Activated CD8-positive, alpha-beta memory T cell treated with anti-CD3 and anti-CD28 coated beads for 4 hours (primary cell): ENCODE data around the gene FICD.

Experiments
- DNase-seq, 2 donors: peaks; one replicate each; pipeline ENCODE4 v3.0.0-alpha.2; 2020; ENCODE audit warnings: low read depth in 2 of 2

FICD gene

DNA sequence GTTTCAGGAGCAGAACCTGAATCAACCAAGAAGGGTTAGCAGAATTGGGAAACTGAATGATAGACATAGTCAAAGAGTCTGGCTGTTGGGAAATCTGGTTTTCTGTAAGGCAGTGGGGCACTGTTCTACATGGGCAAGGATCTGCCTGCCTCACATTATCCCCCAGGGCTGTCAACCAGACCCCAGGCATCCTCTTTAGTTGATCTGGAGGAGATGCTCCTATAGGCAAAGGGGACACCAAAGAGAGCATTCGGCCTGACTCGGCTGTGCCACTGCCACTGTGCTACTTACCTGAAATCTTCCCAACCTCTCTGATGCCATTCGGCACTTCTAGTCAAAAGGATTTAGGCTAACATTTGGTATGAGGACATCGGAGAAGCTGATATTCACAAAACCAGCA is 51.4 kb downstream of the FICD start:
- DNase-seq = no peak

DNA sequence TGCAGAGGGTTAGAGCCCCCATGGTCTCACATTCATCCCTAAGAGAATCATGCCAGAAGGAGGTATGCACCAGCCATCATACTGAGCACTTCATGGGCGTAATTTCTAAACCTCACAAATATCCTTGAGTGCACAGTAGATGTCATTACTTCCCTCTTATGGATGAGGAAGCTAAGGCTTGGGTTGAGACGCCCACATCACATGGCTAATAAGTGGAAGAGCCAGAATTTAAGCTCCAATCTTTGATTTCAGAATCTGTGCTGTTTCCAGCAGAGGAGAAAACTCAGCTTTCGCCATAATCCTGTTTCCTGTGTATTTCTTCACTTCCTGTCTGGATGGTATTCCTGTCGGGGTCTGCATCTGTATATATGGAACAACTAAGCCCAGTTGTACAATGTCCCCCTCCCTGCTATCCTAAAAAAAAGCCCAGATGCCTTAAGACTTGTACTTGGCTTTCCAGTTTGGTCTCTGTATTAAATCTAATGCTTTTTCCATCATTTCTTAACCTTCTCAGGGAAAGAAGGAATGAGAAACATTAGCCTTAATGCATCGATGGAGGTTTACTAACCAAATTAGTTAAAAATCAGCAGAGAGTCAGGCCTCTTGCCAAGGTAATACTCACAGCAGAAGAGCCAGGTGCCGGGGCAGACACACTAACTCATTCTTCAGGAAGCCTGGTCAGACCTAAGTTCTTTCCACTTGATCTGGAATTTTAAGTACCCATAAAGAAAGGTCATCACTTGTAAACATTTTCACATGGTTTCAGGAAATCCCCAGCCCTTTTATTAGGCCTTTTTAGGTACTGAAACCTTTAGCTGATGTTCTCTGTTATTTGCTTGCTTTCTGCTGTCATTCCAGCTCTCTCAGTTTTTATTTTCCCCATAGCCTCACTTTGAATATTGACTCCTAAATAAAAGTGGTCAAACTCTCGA is 52.6 kb downstream of the FICD start:
- DNase-seq = no peak

DNA sequence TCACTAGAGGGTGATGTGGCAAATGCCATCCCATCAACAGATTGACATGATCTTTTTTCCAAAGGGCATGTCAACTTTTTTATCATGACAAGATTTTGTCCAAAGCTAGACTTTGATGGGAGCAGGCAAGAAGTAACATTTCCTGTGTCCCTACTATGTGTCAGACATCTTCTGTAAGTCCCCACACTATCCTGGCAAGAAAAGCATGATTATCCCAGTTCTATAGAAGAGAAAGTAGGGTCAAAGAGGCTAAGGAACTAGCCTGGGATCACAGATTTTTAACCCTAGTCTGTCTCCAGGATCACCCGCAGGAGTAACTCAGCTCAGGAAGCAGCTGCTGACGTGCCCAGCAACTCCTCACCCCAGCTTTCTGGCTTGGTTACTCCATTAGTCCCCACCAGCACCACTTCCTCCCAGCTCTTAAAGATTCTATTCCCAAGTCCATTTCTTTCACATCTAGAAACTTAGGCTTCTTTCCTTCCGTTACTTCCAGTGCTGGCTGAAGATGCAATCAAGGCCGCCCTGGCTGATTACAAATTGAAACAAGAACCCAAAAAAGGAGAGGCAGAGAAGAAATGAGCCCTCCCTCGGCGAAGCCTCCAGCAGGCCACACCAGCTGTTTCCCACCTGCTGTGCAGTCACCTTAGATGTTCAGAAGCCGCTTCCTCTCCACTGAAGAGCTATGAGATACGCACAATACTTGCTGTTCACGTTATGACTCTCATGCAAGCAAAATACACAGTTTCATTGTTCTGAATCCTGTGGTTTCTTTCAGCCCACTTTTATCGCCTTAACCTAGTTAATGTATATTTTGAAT is 53.5 kb downstream of the FICD start:
- DNase-seq = peak in 1 of 2 donors; percentile 37
